ENCODE data around the gene USP14.
A peak's percentile ranks its signal among the peaks of the same experiment; 100 is the strongest.
"Not testable (repeated sequence)": the region's sequence is repeated elsewhere in the genome, so short reads cannot be mapped to it uniquely, and the experiment has no call there.

USP14 gene

DNA sequence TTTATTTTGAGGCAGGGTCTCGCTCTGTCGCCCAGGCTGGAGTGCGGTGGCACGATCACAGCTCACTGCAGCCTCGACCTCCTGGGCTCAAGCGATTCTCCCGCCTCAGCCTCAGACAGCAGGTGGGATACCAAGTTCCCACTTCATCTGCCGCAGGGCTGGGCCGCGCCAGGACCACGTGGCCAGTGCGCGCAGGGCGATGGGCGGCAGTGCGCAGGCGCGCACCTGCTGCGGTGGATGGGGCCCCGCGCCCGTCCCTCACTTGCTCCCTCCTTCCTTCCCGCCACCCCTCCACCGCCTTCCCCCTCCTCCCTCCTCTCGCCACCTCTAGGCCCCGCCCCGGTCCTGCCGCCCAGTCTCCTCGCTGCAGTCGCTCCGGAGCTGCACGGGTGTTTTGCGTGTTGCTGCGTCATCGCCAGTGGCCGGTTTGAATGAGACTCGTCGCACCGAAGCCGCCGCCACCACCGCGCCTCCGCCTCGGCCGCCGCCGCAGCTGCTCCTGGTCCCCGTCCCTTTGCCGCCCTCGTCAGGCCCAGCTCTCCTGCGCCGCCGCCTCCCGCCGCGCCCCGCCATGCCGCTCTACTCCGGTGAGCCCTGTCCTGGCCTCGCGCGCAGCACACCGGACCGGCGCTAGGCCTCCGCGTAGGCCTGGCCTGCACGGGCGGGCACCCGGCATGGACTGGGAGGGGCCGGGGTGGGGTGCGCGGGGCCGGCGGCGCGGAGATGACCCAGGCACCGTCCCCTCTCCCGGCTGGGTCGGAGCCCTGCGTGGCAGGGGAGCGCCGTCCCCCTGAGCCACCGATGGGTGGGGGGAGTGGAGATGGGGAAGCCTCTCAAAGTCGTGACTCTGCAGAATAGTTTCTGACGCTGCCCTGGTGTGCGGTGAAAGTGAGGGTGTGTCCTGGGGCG is at the start of gene USP14:
TSS of gene USP14 (plus strand) at position 430 of the 909 bp plus-strand sequence. CDS start at position 572, 142 bp downstream.
- peak; percentile 93 for DNase-seq (ENCODE audit: low spot score)

DNA sequence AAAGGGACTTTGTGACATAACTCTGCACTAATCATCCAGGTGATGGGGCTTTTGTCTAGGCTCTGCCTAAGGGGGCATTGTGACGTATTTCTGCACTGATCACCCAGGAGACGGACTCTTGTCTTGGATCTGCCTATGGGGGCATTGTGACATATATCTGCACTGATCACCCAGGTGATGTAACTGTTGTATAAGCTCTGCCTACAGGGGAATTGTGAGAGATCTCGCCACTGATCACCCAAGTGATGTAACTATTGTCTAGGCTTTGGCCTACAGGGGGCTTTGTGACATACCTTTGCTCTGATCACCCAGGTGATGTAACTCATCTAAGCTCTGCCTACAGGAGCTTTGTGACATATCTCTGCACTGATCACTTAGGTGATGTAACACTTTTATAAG is 49.7 kb upstream of the USP14 start:
- DNase-seq (ENCODE audit: low spot score), result not testable (repeated sequence)

DNA sequence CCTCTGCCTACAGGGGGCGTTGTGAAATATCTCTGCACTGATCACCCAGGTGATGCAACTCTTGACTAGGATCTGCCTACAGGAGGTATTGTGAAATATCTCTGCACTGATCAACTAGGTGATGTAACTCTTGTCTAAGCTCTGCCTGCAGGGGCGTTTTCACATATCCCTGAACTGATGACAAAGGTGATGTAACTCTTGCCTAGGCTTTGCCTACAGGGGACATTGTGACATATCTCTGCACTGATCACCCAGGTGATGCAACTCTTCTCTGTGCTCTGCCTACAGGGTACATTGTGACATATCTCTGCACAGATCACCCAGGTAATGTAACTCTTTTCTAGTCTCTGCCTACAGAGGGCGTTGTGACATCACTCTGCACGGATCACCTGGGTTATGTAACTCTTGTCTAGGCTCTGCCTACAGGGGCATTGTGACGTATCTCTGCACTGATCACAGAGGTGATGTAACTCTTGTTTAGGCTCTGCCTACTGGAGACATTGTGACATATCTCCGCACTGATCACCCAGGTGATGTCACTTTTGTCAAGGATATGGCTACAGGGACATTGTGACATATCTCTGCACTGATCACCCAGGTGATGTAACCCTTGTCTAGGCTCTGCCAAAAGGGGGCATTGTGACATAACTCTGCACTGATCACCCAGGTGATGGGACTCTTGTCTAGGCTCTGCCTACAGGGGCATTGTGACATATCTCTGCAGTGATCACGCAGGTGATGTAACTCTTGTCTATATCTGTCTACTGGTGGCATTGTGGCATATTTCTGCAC is 49.0 kb upstream of the USP14 start:
- peak; percentile 15 for DNase-seq (ENCODE audit: low spot score)

DNA sequence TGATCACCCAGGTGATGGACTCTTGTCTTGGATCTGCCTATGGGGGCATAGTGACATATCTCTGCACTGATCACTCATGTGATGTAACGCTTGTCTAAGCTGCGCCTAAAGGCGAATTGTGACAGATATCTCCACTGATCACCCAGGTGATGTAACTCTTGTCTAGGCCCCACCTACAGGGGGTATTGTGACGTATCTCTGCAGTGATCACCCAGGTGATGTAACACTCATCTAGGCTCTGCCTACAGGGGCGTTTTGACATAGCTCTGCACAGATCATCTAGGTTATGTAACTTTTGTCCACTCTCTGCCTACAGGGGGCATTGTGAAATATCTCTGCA is 48.5 kb upstream of the USP14 start:
- DNase-seq (ENCODE audit: low spot score), result peak; percentile 6

DNA sequence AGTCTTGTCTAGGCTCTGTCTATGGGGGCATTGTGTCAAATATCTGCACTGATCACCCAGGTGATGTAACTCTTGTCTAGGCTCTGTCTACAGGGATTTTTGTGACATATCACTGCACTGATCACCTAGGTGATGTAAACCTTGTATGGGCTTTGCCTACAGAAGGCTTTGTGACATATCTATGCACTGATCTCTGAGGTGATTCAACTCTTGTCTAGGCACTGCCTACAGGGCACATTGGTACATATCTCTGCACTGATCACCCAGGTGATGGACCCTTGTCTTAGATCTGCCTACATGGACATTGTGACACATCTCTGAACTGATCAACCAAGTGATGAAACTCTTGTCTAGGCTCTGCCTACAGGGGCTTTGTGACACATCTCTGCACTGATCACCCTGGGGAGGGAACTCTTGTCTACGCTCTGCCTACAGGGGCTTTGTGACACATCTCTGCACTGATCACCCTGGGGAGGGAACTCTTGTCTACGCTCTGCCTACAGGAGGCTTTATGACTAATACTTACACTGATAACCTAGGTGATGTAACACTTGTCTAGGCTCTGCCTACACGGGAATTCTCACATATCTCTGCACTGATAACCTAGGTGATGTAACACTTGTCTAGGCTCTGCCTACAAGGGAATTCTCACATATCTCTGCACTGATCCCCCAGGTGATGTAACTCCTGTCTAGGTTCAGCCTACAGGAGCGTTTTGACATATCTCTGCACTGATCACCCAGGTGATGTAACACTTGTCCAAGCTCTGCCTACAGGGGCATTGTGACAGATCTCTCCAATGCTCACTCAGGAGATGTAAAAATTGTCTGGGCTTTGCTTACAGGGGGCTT is 47.8 kb upstream of the USP14 start:
- DNase-seq (ENCODE audit: low spot score), result not testable (repeated sequence)

DNA sequence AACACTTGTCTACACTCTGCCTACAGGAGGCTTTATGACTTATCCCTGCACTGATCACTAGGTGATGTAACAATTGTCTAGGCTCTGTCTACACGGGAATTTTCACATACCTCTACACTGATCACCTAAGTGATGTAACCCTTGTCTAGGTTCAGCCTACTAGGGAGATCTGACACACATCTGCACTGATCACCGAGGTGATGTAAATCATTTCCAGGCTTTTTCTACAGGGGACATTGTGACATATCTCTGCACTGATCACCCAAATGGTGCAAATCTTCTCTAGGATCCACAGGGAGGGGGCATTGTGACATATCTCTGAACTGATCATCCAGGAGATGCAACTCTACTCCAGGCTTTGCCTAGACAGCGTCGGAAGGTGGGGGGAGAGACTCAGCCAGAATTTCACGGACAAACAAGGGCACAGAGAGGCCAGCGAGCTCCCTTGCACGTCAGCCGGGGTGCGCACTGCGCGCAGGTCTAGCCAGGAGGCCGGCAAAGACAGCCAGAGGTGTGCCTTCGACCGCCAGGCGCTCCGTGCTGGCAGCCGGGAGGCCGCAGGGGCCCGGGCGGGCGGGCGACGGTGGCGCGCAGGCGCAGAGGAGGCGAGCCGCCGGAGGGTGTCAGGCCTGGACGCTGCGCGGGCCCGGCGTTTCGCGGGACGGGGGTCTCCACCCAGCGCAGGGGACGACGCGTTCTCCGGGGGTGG is 46.9 kb upstream of the USP14 start:
- DNase-seq (ENCODE audit: low spot score), result peak; percentile 78

DNA sequence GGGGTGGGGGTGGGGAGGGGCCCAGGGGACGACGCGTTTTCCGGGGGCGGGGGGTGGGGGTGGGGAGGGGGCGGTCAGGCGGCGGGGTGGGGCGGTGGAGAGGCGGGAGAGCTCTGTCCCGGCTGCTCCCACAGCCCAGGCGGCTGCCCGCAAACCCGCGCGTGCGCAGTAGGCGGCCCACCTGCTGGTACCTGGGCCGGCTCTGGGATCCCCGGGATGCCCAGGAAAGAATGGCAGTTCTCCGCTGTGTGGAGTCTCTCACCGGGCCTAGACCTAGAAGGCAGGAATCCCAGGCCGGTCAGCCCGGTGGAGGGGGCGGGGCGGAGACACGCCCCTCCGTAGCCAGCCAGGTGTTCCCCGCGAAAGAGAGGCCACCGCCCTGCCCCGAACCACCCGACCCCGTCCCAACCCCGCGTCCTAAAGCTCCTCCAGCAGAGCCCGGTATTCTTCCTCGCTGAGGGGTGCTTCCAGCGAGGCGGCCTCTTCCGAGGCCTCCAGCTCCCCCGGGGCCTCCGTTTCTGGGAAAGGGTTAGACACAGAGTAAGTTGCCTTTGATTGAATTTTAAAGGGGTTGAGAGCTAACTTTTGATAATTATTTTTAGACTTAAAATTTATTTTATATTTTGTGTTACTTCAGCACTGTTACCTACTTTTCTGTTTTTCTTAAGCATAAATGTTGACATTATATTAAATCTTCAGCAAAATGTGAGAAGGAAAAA is 46.2 kb upstream of the USP14 start:
- DNase-seq (ENCODE audit: low spot score), result not testable (repeated sequence)

DNA sequence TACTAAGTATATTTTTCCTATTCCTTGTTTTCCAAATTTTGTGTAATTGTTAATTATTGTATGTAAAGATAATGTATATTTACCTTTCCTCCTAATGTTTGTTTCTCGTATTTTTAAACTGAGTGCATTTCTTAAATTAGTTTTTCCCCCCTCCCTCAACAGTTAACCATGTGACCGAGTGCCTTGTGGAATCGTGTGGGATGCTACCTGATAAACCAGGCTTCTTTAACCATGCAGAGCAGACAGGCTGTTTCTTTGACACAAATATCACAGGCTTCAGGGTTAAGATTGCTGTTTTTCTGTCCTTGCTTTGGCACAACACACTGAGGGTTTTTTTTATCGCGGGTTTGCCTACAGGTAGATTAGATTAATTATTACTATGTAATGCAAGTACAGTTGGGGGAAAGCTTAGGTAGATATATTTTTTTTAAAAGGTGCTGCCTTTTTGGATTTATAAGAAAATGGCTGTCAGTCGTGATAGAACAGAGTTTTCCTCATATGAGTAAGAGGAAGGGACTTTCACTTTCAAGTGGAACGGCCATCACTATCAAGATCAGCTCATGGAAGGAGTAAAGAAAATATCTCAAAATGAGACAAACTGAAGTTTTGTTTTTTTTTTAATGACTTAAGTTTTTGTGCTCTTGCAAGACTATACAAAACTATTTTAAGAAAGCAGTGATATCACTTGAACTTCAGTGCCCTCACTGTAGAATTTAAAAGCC is 37.7 kb upstream of the USP14 start:
- not testable (repeated sequence) for DNase-seq (ENCODE audit: low spot score)

DNA sequence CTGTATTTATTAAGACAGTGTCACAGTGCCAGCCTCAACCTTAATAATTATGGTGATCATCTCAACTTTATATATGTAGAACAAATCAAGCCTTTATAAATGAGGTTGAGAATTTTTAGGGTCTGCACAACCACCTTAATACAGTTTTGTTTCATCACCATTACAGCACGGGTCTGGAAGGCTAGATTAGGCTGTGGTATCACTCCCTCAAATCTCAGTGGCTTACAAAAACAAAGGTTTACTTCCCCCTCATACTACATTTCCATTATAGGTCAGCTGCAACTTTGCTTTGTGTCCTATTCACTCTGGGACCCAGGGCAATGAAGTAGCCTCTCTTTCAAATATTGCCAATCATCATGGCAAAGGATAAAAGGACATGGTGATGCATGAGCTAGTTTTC is 23.3 kb upstream of the USP14 start:
- no peak for DNase-seq (ENCODE audit: low spot score)

DNA sequence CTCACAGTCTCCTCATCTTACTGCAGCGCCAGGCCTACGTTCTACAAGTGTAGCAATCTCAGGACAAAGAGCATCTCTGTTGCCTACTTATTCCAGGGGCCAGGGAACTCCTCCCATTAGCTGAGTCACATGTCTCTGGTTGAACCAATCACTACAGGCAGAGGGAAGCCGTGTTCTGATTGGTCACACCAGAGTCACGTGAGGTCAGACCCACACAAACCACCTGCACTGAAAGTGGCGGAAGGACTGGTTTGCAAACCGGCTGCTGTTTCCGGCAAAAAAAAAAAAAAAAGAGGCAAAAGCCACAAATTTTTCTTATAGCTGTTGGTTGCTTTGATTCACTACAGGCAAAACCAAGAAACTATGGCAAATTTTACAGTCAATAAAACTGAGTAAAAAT is 21.9 kb upstream of the USP14 start:
- DNase-seq (ENCODE audit: low spot score), result no peak

DNA sequence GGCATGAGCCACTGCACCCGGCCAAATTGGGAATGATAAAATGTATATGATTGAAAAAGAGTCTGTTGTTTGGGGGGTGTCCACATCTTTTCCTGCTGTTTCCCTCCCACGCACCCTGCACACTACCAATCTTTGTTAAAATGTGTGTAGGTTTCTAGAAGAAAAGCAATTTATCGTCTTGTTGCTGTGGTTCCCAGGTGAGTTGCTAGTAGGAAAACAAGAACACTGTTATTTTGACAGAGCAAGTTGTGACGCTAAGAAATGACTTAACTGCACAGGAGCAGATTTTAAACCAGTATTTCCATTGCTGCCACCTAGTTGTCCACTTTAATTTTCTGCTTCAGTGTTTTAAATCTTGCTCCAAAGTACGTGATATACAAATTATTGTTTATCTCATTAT is 21.0 kb upstream of the USP14 start:
- no peak for DNase-seq (ENCODE audit: low spot score)

DNA sequence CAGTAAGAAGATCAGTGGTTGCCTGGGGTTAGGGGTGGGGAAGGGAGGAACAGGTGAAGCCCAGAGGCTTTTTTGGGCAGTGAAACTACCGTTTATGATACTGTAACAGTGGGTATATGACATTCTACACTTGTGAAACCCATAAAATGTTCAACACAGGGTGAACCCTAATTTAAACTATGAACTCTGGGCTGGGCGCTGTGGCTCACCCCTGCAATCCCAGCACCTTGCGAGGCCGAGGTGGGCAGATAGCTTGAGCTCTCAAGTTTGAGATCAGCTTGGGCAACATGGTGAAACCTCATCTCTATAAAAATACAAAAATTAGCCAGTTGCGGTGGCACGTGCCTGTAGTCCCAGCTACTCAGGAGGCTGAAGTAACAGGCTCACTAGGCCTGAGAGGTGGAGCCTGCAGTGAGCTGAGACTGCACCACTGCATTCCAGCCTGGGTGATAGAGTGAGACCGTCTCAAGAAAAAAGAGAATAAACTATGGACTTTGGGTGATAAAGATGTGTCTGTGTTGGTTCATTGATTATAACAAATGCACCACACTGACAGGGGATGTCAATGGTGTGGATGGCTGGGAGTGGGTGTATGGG is 17.6 kb upstream of the USP14 start:
- DNase-seq (ENCODE audit: low spot score), result no peak

DNA sequence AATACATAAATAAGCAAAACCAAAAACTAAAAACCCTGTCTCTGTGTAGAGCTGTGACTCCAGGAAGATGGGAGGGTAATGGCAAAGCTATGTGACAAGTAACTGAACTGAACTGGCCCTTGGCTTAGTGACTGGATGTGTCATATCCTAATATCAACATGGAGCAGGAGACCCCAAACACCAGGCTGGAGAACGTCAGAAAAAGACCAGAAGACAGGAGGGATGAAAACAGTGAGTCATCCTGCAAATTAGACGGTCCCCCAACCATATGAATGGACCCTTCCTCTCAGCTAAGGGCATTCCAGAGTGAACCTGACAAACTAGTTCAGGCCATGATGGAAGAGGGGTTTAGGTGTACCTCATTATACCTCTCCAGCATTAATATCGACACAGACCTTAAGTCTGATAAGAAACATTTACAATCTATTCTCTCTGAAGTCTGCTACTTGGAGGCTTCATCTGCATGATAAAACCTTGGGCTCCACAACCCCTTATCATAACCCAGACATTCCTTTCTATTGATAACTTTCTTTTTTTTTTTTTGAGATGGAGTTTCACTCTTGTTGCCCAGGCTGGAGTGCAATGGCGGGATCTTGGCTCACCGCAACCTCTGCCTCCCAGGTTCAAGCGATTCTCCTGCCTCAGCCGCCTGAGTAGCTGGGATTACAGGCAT is 15.6 kb upstream of the USP14 start:
- DNase-seq (ENCODE audit: low spot score), result not testable (repeated sequence)

DNA sequence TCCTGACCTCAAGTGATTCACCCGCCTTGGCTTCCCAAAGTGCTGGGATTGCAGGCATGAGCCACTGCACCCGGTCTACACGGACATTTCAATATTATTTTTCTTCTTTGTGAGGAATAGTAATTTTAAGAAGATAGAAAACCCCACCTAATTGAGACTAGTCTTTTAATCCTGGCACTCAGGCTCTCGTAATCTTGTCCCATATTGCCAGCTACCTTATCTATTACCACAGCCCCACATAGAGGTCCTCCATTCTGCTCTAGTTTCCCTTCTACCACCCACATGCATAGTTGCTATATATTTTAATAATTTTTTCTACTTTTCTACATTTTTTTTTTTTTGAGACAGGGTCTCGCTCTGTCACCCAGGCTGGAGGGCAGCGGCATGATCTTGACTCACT is 9.5 kb upstream of the USP14 start:
- peak; percentile 63 for DNase-seq (ENCODE audit: low spot score)

DNA sequence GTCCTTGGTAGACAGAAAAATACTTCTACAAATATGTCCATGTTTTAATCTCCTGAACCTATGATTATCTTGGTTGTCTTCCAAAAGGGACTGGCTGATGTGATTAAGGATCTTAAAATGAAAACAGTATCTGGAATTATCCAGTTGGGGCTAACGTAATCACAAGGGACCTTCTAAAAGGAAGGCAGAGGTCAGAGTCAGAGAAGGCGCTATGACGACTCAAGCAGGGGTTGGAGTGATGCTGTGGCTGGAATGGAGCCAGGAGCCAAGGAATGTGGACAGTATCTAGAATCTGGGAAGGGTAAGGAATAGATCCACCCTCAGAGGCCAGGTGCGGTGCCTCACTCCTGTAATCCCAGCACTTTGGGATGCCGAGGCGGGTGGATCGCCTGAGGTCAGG is 4.2 kb upstream of the USP14 start:
- no peak for DNase-seq (ENCODE audit: low spot score)

DNA sequence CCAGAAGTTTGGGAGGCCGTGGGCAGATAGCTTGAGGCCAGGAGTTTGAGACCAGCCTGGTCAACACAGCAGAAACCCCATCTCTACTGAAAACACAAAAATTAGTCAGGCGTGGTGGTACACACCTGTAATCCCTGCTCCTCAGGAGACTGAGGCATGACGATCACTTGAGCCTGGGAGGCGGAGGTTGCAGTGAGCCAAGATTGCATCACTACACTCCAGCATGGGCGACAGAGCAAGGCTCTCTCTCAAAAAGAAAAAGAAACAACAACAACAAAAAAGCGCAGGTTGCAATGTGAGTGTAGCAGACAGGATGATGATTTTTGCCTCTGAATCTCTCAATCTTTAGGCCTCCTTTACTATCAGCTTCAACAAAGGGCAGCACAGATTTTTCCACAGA is 2.7 kb upstream of the USP14 start:
- DNase-seq (ENCODE audit: low spot score), result no peak

DNA sequence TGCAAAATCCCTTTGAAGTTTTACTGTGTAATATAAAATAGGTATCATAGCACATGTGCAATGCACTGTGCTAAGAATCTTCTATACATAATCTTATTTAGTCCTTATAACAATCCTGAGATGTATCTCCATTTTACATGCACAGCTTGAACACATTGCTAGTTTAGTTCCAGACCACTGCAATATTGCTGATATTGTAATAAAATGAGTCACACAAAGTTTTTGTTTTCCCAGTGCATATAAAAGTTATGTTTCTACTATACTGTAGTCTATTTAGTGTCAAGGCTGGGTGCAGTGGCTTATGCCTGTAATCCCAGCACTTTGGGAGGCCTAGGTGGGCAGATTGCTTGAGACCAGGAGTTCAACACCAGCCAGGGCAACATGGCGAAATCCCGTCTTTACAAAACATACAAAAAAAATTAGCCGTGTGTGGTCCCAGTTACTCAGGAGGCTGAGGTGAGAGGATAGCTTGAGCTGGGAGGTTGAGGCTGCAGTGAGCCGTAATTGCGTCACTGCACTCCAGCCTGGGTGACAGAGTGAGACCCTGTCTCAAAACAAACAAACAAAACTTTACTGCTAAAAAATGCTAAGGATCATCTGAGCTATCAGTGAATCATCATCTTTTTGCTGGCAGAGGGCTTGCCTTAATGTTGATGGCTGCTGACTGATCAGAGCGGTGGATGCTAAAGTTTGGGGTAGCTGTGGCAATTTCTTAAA is 1.7 kb upstream of the USP14 start:
- DNase-seq (ENCODE audit: low spot score), result no peak

DNA sequence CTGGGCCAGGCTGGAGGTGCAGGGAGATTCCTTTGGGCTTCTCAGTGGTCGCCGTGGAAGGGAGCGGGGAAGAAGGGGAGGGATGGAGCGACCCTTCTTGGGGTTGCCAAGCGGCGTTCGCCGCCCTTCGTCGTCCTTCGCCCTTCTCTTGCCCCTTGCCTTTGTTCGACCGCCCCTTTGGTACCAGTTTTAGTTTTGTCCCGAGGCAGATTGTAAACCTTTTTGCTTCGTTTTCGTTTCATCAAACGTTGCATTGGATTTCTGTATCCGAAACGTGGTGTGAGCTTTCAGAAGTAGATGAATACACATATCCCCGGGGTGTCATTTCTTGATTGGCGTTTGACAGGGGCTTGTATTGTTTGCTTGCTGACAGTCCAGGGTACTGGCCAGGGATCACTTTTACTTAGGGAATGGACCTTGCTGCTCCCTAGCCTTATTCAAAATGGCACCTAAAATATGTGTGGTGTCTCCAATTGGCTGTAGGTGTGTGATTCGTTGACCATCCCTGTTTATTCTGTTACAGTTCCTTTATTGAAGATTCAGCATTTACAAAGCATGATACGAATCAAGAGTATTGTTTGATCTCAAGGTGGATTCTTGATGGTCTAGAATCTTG is 788 bp downstream of the USP14 start:
- DNase-seq (ENCODE audit: low spot score), result peak; percentile 47
